Adrenal gland (tissue), 5 donors: Measurements from ENCODE around the gene CCL17.

Experiments used
- CTCF ChIP-seq, 6 experiments: fragments of 450-650 bp in 4 of 6; fragments of 200-600 bp in 2 of 6; sonication (generic) in 1 of 6; IDR thresholded peaks; 1 replicate in 5 of 6; 2 replicates in 1 of 6; pipeline versions ENCODE4 v1.5.1 to v1.8.0; 2016 to 2021; ENCODE audit warnings: antibody characterized with exemption in 6 of 6, mild to moderate bottlenecking in 2 of 6, moderate library complexity in 1 of 6
- POLR2A ChIP-seq, 2 donors: fragments of 450-650 bp; IDR thresholded peaks; one replicate each; pipeline ENCODE4 v1.6.1; 2017; ENCODE audit warnings: antibody characterized with exemption in 2 of 2, mild to moderate bottlenecking in 2 of 2, moderate library complexity in 1 of 2
- donor health status: DM: no; HTN: no; CAD: no.

GRCh38 chr16:57401943-57402640 lies 2.5 kb upstream of the CCL17 start:
- TF ChIP-seq CTCF (IDR thresholded peaks at IDR 0.05): no peak
- TF ChIP-seq POLR2A (IDR thresholded peaks at IDR 0.05): no peak
